Neuronal stem cell (in vitro differentiated cells): ENCODE measurements around the gene FGF1.

ENCODE experiments used
- DNase-seq: peaks from one replicate; pipeline ENCODE4 v3.0.0-alpha.2; 2013; ENCODE audit warnings: low spot score
- H2AFZ ChIP-seq: one replicate; pipeline ENCODE4 v1.6.1; 2013; ENCODE audit warnings: mild to moderate bottlenecking, low read length, inconsistent platforms
- H2AK5ac ChIP-seq: 2 replicates; pipeline ENCODE4 v1.6.1; 2013; ENCODE audit warnings: low read depth, mild to moderate bottlenecking, inconsistent platforms, low read length, moderate library complexity, mixed read lengths
- H2BK120ac ChIP-seq: 2 replicates; pipeline ENCODE4 v1.6.1; 2013; ENCODE audit warnings: low read depth, mild to moderate bottlenecking, inconsistent platforms, low read length, moderate library complexity, mixed read lengths
- H2BK12ac ChIP-seq: one replicate; pipeline ENCODE4 v1.6.1; 2013; ENCODE audit warnings: low read length, inconsistent platforms
- H2BK15ac ChIP-seq: 2 replicates; pipeline ENCODE4 v1.6.1; 2013; ENCODE audit warnings: mild to moderate bottlenecking, low read length, inconsistent platforms, mixed read lengths
- H2BK5ac ChIP-seq: one replicate; pipeline ENCODE4 v1.6.1; 2013; ENCODE audit warnings: inconsistent platforms, mild to moderate bottlenecking, low read length, moderate library complexity
- H3K14ac ChIP-seq: one replicate; pipeline ENCODE4 v1.6.1; 2013; ENCODE audit warnings: low read length, inconsistent platforms
- H3K18ac ChIP-seq: 2 replicates; pipeline ENCODE4 v1.6.1; 2013; ENCODE audit warnings: low read length, inconsistent platforms
- H3K23ac ChIP-seq: 2 replicates; pipeline ENCODE4 v1.6.1; 2013; ENCODE audit warnings: low read depth, mild to moderate bottlenecking, mixed read lengths, low read length, inconsistent platforms; ENCODE audit not compliant: poor library complexity
- H3K27ac ChIP-seq: replicated peaks from 3 replicates; pipeline ENCODE4 v1.5.1; 2013; ENCODE audit warnings: low read length, inconsistent platforms
- H3K27me3 ChIP-seq, 3 experiments: 2 replicates each; pipeline ENCODE4 v1.6.1; 2013; ENCODE audit warnings: low read length in 3 of 3, mild to moderate bottlenecking in 2 of 3, inconsistent platforms in 1 of 3, low read depth in 1 of 3, mixed read lengths in 1 of 3, moderate library complexity in 1 of 3; ENCODE audit not compliant: control insufficient read depth in 3 of 3, insufficient read depth in 3 of 3
- H3K36me3 ChIP-seq, 2 donors: replicated peaks in 1 of 2; 2 replicates each; pipeline ENCODE4 v1.6.1; 2013; ENCODE audit warnings: low read length in 2 of 2; ENCODE audit not compliant: control insufficient read depth in 2 of 2, insufficient read depth in 2 of 2
- H3K4ac ChIP-seq: 2 replicates; pipeline ENCODE4 v1.6.1; 2013; ENCODE audit warnings: inconsistent platforms, mild to moderate bottlenecking, low read length, moderate library complexity
- H3K4me1 ChIP-seq, 2 donors: 1 replicate in 1 of 2; 2 replicates in 1 of 2; pipeline ENCODE4 v1.6.1; 2013; ENCODE audit warnings: low read length in 2 of 2, low read depth in 1 of 2; ENCODE audit not compliant: control insufficient read depth in 2 of 2, insufficient read depth in 1 of 2
- H3K4me2 ChIP-seq: one replicate; pipeline ENCODE4 v1.6.1; 2013; ENCODE audit warnings: mild to moderate bottlenecking, low read length, inconsistent platforms; ENCODE audit not compliant: insufficient read depth, poor library complexity, severe bottlenecking
- H3K4me3 ChIP-seq, 2 donors: 2 replicates each; pipeline ENCODE4 v1.5.1; 2013; ENCODE audit warnings: low read length in 2 of 2, mild to moderate bottlenecking in 2 of 2, inconsistent platforms in 1 of 2, moderate library complexity in 1 of 2
- H3K79me1 ChIP-seq: one replicate; pipeline ENCODE4 v1.6.1; 2013; ENCODE audit warnings: low read depth, mild to moderate bottlenecking, inconsistent platforms, low read length, moderate library complexity
- H3K9ac ChIP-seq: one replicate; pipeline ENCODE4 v1.6.1; 2013; ENCODE audit warnings: mild to moderate bottlenecking, low read depth, low read length, inconsistent platforms; ENCODE audit not compliant: poor library complexity
- H3K9me3 ChIP-seq, 2 donors: replicated peaks in 1 of 2; 2 replicates each; pipeline versions ENCODE3 to v1.6.1; 2013; ENCODE audit warnings: low read length in 2 of 2, mild to moderate bottlenecking in 2 of 2, inconsistent platforms in 1 of 2, low read depth in 1 of 2, mixed read lengths in 1 of 2, moderate library complexity in 1 of 2; ENCODE audit not compliant: control insufficient read depth in 2 of 2, insufficient read depth in 1 of 2
- H4K8ac ChIP-seq: one replicate; pipeline ENCODE4 v1.6.1; 2013; ENCODE audit warnings: low read depth, mild to moderate bottlenecking, inconsistent platforms, low read length, moderate library complexity
- H4K91ac ChIP-seq: one replicate; pipeline ENCODE4 v1.6.1; 2013; ENCODE audit warnings: low read length, low read depth, mild to moderate bottlenecking, inconsistent platforms; ENCODE audit not compliant: poor library complexity
- WGBS, 2 donors: extraction: QIAGEN DNeasy Blood & Tissue Kit; methylation state at CpG; one replicate each; pipeline ENCODE4 v1.1.7; 2013; ENCODE audit warnings: missing lambda C conversion rate in 2 of 2, mixed read lengths in 1 of 2; ENCODE audit not compliant: insufficient read length in 2 of 2, insufficient replicate concordance in 1 of 2; ENCODE audit errors: extremely low coverage in 2 of 2; 5-methylcytosine and 5-hydroxymethylcytosine counted together

FGF1 gene

GRCh38 chr5:142645456-142645855 is 40.4 kb downstream of the FGF1 start:
- Histone ChIP-seq H3K23ac (no peak overlapping the region), H3K9me3 (no peaks in the 10 kb centered on the region), H3K79me1 (no peaks in the 10 kb centered on the region), H3K4me3 (no peak overlapping the region), H3K27ac (no peak overlapping the region), H3K36me3 (no peaks in the 10 kb centered on the region), H3K18ac (no peak overlapping the region), H4K91ac (no peak overlapping the region), H2BK5ac (no peak overlapping the region), H3K4me2 (no peak overlapping the region), H2AK5ac (no peak overlapping the region), H3K4me1 (peaks cover 0 to 9% of the 10 kb centered on the region in 2 donors), H3K4ac (no peak overlapping the region), H3K9ac (no peak overlapping the region), H3K14ac (no peak overlapping the region), H2BK12ac (no peak overlapping the region), H3K27me3 (no peaks in the 10 kb centered on the region), H4K8ac (no peak overlapping the region), H2AFZ (no peak overlapping the region), H2BK120ac (no peak overlapping the region), H2BK15ac (no peak overlapping the region)
- no CpG with 5 or more reads among the region's 1 CpG for WGBS, 2 donors
- DNase-seq: no peak

- Histone ChIP-seq H3K4me3 (no peak overlapping the region), H3K4ac (no peak overlapping the region), H3K27ac (no peak overlapping the region), H2AK5ac (no peak overlapping the region), H3K79me1 (no peaks in the 10 kb centered on the region), H3K18ac (no peak overlapping the region), H2AFZ (no peak overlapping the region), H3K9ac (no peak overlapping the region), H3K23ac (no peak overlapping the region), H3K36me3 (no peaks in the 10 kb centered on the region), H4K8ac (no peak overlapping the region), H2BK15ac (no peak overlapping the region), H3K4me1 (peaks cover 0 to 9% of the 10 kb centered on the region in 2 donors), H3K9me3 (no peaks in the 10 kb centered on the region), H3K4me2 (no peak overlapping the region), H3K14ac (no peak overlapping the region), H4K91ac (no peak overlapping the region), H3K27me3 (no peaks in the 10 kb centered on the region), H2BK5ac (no peak overlapping the region), H2BK12ac (no peak overlapping the region), H2BK120ac (no peak overlapping the region)
- WGBS, 2 donors: no CpG with 5 or more reads among the region's 10 CpGs
- DNase-seq: no peak
Observed at GRCh38 chr5:142644640-142645361, 41.1 kb downstream of the FGF1 start.

- H3K14ac ChIP-seq: no peak overlapping the region
- H3K4me2 ChIP-seq: no peak overlapping the region
- H3K79me1 ChIP-seq: no peaks in the 10 kb centered on the region
- H3K36me3 ChIP-seq: no peaks in the 10 kb centered on the region
- H3K9me3 ChIP-seq: no peaks in the 10 kb centered on the region
- H3K4me3 ChIP-seq: no peak overlapping the region
- no CpG with 5 or more reads among the region's 5 CpGs for WGBS, 2 donors
- H2BK15ac ChIP-seq: no peak overlapping the region
- no peak for DNase-seq
- H3K27ac ChIP-seq: no peak overlapping the region
- H2BK5ac ChIP-seq: no peak overlapping the region
- H2AFZ ChIP-seq: no peak overlapping the region
- no peak overlapping the region for H4K91ac ChIP-seq
- H3K27me3 ChIP-seq: no peaks in the 10 kb centered on the region
- H3K4ac ChIP-seq: no peak overlapping the region
- no peak overlapping the region for H2BK12ac ChIP-seq
- no peak overlapping the region for H3K9ac ChIP-seq
- H3K18ac ChIP-seq: no peak overlapping the region
- no peak overlapping the region for H4K8ac ChIP-seq
- H2AK5ac ChIP-seq: no peak overlapping the region
- peaks cover 0 to 9% of the 10 kb centered on the region in 2 donors for H3K4me1 ChIP-seq
- H2BK120ac ChIP-seq: no peak overlapping the region
- H3K23ac ChIP-seq: no peak overlapping the region
Observed at GRCh38 chr5:142644127-142644526, 41.8 kb downstream of the FGF1 start.

GRCh38 chr5:142643634-142644033 is 42.3 kb downstream of the FGF1 start:
- H3K36me3 ChIP-seq: no peaks in the 10 kb centered on the region
- H2BK15ac ChIP-seq: no peak overlapping the region
- no peaks in the 10 kb centered on the region for H3K79me1 ChIP-seq
- no peak overlapping the region for H3K14ac ChIP-seq
- H3K18ac ChIP-seq: no peak overlapping the region
- no CpG with 5 or more reads among the region's 5 CpGs for WGBS, 2 donors
- no peak overlapping the region for H3K9ac ChIP-seq
- no peak overlapping the region for H2AK5ac ChIP-seq
- H3K4me3 ChIP-seq: no peak overlapping the region
- no peak for DNase-seq
- no peak overlapping the region for H3K27ac ChIP-seq
- H2BK120ac ChIP-seq: no peak overlapping the region
- H3K27me3 ChIP-seq: no peaks in the 10 kb centered on the region
- H4K8ac ChIP-seq: no peak overlapping the region
- H3K4ac ChIP-seq: no peak overlapping the region
- H4K91ac ChIP-seq: no peak overlapping the region
- H3K4me2 ChIP-seq: no peak overlapping the region
- H3K4me1 ChIP-seq: peaks cover 0 to 9% of the 10 kb centered on the region in 2 donors
- no peak overlapping the region for H2BK12ac ChIP-seq
- no peak overlapping the region for H2BK5ac ChIP-seq
- H3K23ac ChIP-seq: no peak overlapping the region
- H3K9me3 ChIP-seq: no peaks in the 10 kb centered on the region
- no peak overlapping the region for H2AFZ ChIP-seq
